ENCODE data around the gene L1TD1.
"Not testable (repeated sequence)": the region's sequence is repeated elsewhere in the genome, so short reads cannot be mapped to it uniquely, and the experiment has no call there.

Gene L1TD1

DNA sequence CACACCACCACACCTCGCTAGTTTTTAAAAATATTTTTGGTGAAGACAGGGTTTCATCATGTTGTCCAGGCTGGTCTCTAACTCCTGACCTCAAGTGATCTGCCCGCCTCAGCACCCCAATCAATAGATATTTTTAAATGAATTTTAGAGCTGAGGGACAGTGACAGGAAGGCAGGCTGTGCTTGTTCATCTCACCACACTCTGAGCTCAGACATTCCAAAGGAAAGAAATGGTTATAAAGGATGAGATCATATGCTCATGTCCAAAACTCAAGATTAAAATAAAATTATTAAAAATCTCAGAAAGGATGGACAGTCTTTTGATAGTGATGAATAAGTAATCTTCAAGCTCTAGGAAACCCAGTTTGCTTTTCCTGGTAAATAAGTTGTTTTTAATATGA, 40.9 kb downstream of the L1TD1 start:
- Histone ChIP-seq H3K27ac (no peak overlapping the region), H3K4me3 (ENCODE audit: low read depth, low read length) (no peak overlapping the region), H3K27me3 (replicated peaks) (no peaks in the 10 kb centered on the region), H3K36me3 (replicated peaks) (no peaks in the 10 kb centered on the region)
- in situ Hi-C loops (cut with HindIII; ENCODE audit: low pct_ligation_motif_present, low sequenced_read_pairs) = no loop called here
- TF ChIP-seq, protein P1, sequence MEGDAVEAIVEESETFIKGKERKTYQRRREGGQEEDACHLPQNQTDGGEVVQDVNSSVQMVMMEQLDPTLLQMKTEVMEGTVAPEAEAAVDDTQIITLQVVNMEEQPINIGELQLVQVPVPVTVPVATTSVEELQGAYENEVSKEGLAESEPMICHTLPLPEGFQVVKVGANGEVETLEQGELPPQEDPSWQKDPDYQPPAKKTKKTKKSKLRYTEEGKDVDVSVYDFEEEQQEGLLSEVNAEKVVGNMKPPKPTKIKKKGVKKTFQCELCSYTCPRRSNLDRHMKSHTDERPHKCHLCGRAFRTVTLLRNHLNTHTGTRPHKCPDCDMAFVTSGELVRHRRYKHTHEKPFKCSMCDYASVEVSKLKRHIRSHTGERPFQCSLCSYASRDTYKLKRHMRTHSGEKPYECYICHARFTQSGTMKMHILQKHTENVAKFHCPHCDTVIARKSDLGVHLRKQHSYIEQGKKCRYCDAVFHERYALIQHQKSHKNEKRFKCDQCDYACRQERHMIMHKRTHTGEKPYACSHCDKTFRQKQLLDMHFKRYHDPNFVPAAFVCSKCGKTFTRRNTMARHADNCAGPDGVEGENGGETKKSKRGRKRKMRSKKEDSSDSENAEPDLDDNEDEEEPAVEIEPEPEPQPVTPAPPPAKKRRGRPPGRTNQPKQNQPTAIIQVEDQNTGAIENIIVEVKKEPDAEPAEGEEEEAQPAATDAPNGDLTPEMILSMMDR (IDR thresholded peaks at IDR 0.05; ENCODE audit: low read depth, low read length, missing control alignments) = no peak
- no peak for DNase-seq

DNA sequence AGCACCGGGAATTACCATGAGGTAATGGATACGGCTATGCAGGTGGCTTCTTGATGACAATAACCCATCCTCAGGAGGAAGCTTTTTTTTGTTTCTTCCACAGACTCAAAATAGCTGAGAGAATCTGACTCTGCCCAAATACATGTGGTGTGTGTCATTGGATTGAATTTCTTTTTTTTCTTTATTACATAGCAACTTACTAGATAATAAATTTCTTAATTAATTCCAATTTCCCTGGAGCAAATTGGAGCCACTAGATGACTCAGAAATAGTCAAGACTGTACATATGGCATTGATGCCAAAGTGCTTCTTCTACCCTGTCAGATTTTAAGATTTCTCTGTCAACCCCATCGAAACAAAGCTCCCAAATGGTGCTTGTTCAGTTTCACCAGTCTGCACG, 42.7 kb downstream of the L1TD1 start:
- Histone ChIP-seq H3K27me3 (replicated peaks) (no peaks in the 10 kb centered on the region), H3K36me3 (replicated peaks) (no peaks in the 10 kb centered on the region), H3K4me3 (ENCODE audit: low read depth, low read length) (no peak overlapping the region), H3K27ac (no peak overlapping the region)
- TF ChIP-seq, protein P1 (IDR thresholded peaks at IDR 0.05; ENCODE audit: low read depth, low read length, missing control alignments) = no peak
- in situ Hi-C loops (cut with HindIII; ENCODE audit: low pct_ligation_motif_present, low sequenced_read_pairs) = no loop called here
- no peak for DNase-seq

DNA sequence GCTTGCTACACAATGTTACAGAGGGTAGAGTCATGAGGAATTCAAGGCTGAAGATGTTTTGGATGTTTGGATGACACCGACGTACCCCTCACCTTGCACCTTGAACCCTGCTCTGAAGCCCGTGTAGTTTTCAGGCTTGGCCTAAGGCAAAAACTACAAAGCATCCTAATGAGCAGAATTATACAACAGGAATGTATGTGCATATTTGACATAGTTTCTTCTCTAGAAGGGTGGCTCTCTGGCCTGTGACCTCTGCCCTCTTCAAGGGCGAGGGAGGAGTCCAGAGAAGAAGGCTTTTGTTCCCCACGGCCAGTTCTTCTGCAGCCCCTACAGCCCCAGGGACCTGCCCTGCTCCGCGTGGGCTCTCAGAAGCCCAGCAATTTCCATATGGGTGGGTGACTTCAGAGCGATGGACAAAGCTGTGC, 43.3 kb downstream of the L1TD1 start:
- H3K4me3 ChIP-seq (ENCODE audit: low read depth, low read length) = no peak overlapping the region
- no peaks in the 10 kb centered on the region for H3K27me3 ChIP-seq (replicated peaks)
- TF ChIP-seq, protein P1 (IDR thresholded peaks at IDR 0.05; ENCODE audit: low read depth, low read length, missing control alignments) = no peak
- no peak overlapping the region for H3K27ac ChIP-seq
- DNase-seq = no peak
- no peaks in the 10 kb centered on the region for H3K36me3 ChIP-seq (replicated peaks)
- in situ Hi-C loops (cut with HindIII; ENCODE audit: low pct_ligation_motif_present, low sequenced_read_pairs) = no loop called here

DNA sequence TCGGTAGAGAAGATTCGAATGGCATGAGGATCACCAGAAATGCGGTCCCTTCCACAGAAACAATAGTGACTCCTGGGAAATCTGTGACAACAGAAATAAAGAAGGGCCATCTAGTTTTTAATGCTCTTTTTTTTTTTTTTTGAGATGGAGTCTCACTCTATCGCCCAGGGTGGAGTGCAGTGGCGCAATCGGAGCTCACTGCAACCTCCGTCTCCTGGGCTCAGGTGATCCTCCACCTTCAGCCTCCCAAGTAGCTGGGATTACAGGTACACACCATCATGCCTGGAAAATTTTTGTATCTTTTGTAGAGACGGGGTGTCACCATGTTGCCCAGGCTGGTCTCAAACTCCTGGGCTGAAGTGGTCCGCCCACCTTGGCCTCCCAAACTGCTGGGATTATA, 43.9 kb downstream of the L1TD1 start:
- no peak overlapping the region for H3K27ac ChIP-seq
- H3K4me3 ChIP-seq (ENCODE audit: low read depth, low read length) = no peak overlapping the region
- in situ Hi-C loops (cut with HindIII; ENCODE audit: low pct_ligation_motif_present, low sequenced_read_pairs) = no loop called here
- DNase-seq = no peak
- H3K27me3 ChIP-seq (replicated peaks) = no peaks in the 10 kb centered on the region
- H3K36me3 ChIP-seq (replicated peaks) = no peaks in the 10 kb centered on the region
- TF ChIP-seq, protein P1 (IDR thresholded peaks at IDR 0.05; ENCODE audit: low read depth, low read length, missing control alignments) = no peak

DNA sequence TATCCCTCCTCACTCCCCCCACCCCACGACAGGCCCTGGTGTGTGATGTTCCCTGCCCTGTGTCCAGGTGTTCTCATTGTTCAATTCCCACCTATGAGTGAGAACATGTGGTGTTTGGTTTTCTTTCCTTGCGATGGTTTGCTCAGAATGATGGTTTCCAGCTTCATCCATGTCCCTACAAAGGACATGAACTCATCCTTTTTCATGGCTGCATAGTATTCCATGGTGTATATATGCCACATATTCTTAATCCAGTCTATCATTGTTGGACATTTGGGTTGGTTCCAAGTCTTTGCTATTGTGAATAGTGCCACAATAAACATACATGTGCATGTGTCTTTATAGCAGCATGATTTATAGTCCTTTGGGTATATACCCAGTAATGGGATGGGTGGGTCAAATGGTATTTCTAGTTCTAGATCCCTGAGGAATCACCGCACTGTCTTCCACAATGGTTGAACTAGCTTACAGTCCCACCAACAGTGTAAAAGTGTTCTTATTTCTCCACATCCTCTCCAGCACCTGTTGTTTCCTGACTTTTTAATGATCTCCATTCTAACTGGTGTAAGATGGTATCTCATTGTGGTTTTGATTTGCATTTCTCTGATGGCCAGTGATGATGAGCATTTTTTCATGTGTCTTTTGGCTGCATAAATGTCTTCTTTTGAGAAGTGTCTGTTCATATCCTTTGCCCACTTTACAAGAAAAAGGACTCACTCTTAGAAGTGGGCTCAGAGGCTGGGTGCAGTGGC, 45.2 kb downstream of the L1TD1 start:
- in situ Hi-C loops (cut with HindIII; ENCODE audit: low pct_ligation_motif_present, low sequenced_read_pairs); H3K4me3 ChIP-seq (ENCODE audit: low read depth, low read length): not testable (repeated sequence)

DNA sequence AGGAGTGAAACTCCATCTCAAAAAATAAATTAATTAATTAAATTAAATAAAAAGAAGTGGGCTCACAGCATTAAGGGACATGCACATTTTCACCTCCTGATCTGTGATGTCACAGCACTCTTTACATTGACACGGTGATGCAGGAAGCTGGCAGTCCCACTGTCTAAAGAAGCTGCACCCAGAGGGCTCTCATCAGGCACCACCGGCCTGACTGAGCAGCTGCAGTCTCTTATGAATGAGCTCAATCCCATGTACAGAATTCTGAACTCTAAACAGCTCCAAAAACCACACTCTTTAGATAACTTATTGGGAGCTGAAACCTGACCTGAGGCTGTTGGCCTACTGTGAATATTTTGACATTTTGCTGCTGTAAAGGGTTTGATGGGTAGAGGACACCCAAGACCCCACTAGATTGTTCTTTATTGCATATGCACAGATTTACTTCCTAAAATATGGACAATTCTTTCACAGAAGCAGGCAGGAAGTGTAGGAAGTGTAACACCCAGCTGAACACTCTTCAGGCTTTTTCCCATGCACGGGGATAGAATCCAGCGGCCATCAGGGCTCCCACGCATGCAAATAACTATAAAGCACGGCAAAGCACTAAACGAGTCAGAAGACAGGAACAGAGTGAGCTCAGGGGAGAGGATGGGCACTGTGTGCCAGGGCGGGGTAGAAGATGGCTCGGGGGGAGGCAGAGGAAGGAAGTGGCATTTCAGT, 46.2 kb downstream of the L1TD1 start:
- Histone ChIP-seq H3K27me3 (replicated peaks) (no peaks in the 10 kb centered on the region), H3K4me3 (ENCODE audit: low read depth, low read length) (no peak overlapping the region), H3K27ac (no peak overlapping the region), H3K36me3 (replicated peaks) (no peaks in the 10 kb centered on the region)
- in situ Hi-C loops (cut with HindIII; ENCODE audit: low pct_ligation_motif_present, low sequenced_read_pairs) = no loop called here
- TF ChIP-seq, protein P1 (IDR thresholded peaks at IDR 0.05; ENCODE audit: low read depth, low read length, missing control alignments) = no peak
- no peak for DNase-seq

More for the DNA sequence above, 45.2 kb downstream of the L1TD1 start:
- H3K36me3 ChIP-seq (replicated peaks); H3K27me3 ChIP-seq (replicated peaks); DNase-seq; H3K27ac ChIP-seq: not testable (repeated sequence)

Measured in brain microvascular endothelial cell (primary cell).